HepG2 (cell line): ENCODE data around the gene LRRC73. TPM values are rescaled to one million over a fixed set of nuclear protein-coding genes. Genes with fewer than 3 reads are reported as not detected.

Experiments
- CTCF ChIP-seq: sonication (generic); formaldehyde crosslinking; IDR thresholded peaks from 2 replicates; pipeline ENCODE4 v1.5.0; 2020; ENCODE audit warnings: mild to moderate bottlenecking, missing genetic modification reagents, moderate library complexity
- DBP ChIP-seq: sonication (generic); formaldehyde crosslinking; IDR thresholded peaks from 2 replicates; pipeline ENCODE4 v1.4.0; 2020; ENCODE audit warnings: missing genetic modification reagents; ENCODE audit errors: not compliant biosample characterization
- ELF4 ChIP-seq: sonication (generic); formaldehyde crosslinking; IDR thresholded peaks from 2 replicates; pipeline ENCODE4 v1.5.0; 2020; ENCODE audit warnings: missing genetic modification reagents, mild to moderate bottlenecking, moderate library complexity, borderline replicate concordance
- ETV5 ChIP-seq: IDR thresholded peaks from 2 replicates; pipeline ENCODE4 v1.6.1; 2018; ENCODE audit warnings: missing biosample characterization, missing genetic modification reagents, inconsistent platforms, borderline replicate concordance
- FUBP1 ChIP-seq: sonication (generic); formaldehyde crosslinking; IDR thresholded peaks from 2 replicates; pipeline ENCODE4 v1.5.1; 2020; ENCODE audit warnings: missing genetic modification reagents, mild to moderate bottlenecking, borderline replicate concordance
- GFI1 ChIP-seq: sonication (generic); formaldehyde crosslinking; IDR thresholded peaks from 2 replicates; pipeline ENCODE4 v1.5.0; 2020; ENCODE audit warnings: missing genetic modification reagents, mild to moderate bottlenecking, borderline replicate concordance
- NFIB ChIP-seq: sonication (generic); formaldehyde crosslinking; IDR thresholded peaks from 2 replicates; pipeline ENCODE4 v1.9.0; 2021; ENCODE audit warnings: missing genetic modification reagents, mild to moderate bottlenecking, borderline replicate concordance
- PRMT3 ChIP-seq: sonication (generic); formaldehyde crosslinking; IDR thresholded peaks from 2 replicates; pipeline ENCODE4 v1.8.1; 2022; ENCODE audit warnings: low read depth, mild to moderate bottlenecking, moderate library complexity, missing genetic modification reagents, borderline replicate concordance
- RBM39 ChIP-seq: fragments of 200-400 bp; formaldehyde crosslinking; IDR thresholded peaks from one replicate; pipeline ENCODE4 v1.6.1; 2018; ENCODE audit warnings: antibody characterized with exemption, mild to moderate bottlenecking, low read depth, low read length; ENCODE audit not compliant: poor library complexity, severe bottlenecking
- SIN3A ChIP-seq: IDR thresholded peaks from 2 replicates; pipeline ENCODE4 v1.6.1; 2011; ENCODE audit warnings: low read depth, mild to moderate bottlenecking, control low read depth, low read length, borderline replicate concordance
- SIX4 ChIP-seq: sonication (generic); formaldehyde crosslinking; IDR thresholded peaks from 2 replicates; pipeline ENCODE4 v1.4.0; 2020; ENCODE audit warnings: missing genetic modification reagents
- TAF1 ChIP-seq: sonication (generic); formaldehyde crosslinking; IDR thresholded peaks from 2 replicates; pipeline ENCODE4 v1.4.0; 2020; ENCODE audit warnings: missing genetic modification reagents
- TEAD3 ChIP-seq: optimal IDR thresholded peaks from 2 replicates; pipeline ENCODE3; 2016; ENCODE audit warnings: borderline replicate concordance
- ZMAT3 ChIP-seq: sonication (generic); formaldehyde crosslinking; conservative IDR thresholded peaks from 2 replicates; pipeline ENCODE4 v1.7.0; 2021; ENCODE audit warnings: missing genetic modification reagents
- ZNF264 ChIP-seq: sonication (generic); formaldehyde crosslinking; IDR thresholded peaks from 2 replicates; pipeline ENCODE4 v1.4.0; 2020; ENCODE audit warnings: missing genetic modification reagents
- ZNF275 ChIP-seq: sonication (generic); formaldehyde crosslinking; IDR thresholded peaks from 2 replicates; pipeline ENCODE4 v1.8.0; 2022; ENCODE audit warnings: missing genetic modification reagents, mild to moderate bottlenecking, inconsistent platforms, borderline replicate concordance
- ZNF280D ChIP-seq: sonication (generic); formaldehyde crosslinking; IDR thresholded peaks from 2 replicates; pipeline ENCODE4 v1.5.1; 2020; ENCODE audit warnings: mild to moderate bottlenecking, missing genetic modification reagents
- ZNF567 ChIP-seq: sonication (generic); formaldehyde crosslinking; IDR thresholded peaks from 2 replicates; pipeline ENCODE4 v1.8.1; 2023; ENCODE audit warnings: mild to moderate bottlenecking, missing genetic modification reagents, borderline replicate concordance
- ZNF576 ChIP-seq: sonication (generic); formaldehyde crosslinking; IDR thresholded peaks from 2 replicates; pipeline ENCODE4 v1.4.0; 2020; ENCODE audit warnings: mild to moderate bottlenecking, missing genetic modification reagents
- ZNF782 ChIP-seq: sonication (generic); formaldehyde crosslinking; IDR thresholded peaks from 2 replicates; pipeline ENCODE4 v1.4.0; 2020; ENCODE audit warnings: missing genetic modification reagents, mild to moderate bottlenecking, borderline replicate concordance
- polyA plus RNA-seq, 8 experiments: library from polyadenylated mRNA; depleted of rRNA in 3 of 8; stranded (reverse) in 7 of 8; unstranded in 1 of 8; fragments of >200 nt; fragmentation: Illumina TruSeq in 4 of 8; extraction: Trizol in 4 of 8; gene quantifications; 2 replicates each; pipeline versions ENCODE4 v1.2.1 to v1.2.3, GENCODE V29; 2011 to 2016; ENCODE audit warnings: low read depth in 4 of 8, missing spikeins in 1 of 8, mixed read lengths in 1 of 8; ENCODE audit not compliant: insufficient read depth in 1 of 8
- total RNA-seq, 5 experiments: library from RNA; depleted of rRNA; stranded (reverse); fragments of >200 nt; fragmentation: Illumina TruSeq; extraction: Trizol; gene quantifications; 2 replicates each; pipeline ENCODE4 v1.2.3, GENCODE V29; 2016; ENCODE audit warnings: low read depth in 1 of 5

LRRC73 gene
- total and polyA plus RNA-seq, 2 of the 13 experiments (the other 11 are each of a cell fraction or from before 2014, with no cell fraction given), result 0.11 to 0.12 TPM

- no peak for TF ChIP-seq DBP (CRISPR knock-in tag)
- no peak for TF ChIP-seq NFIB (CRISPR knock-in tag)
- TF ChIP-seq SIN3A, result no peak
- TF ChIP-seq TEAD3 (CRISPR knock-in tag), result no peak
- 0 out of 2 replicates have a peak, but pooled peaks have one; percentile 2 for TF ChIP-seq ZNF275 (CRISPR knock-in tag)
- no peak for TF ChIP-seq ZNF264 (CRISPR knock-in tag)
- TF ChIP-seq ZNF567 (CRISPR knock-in tag), result 0 out of 2 replicates have a peak, but pooled peaks have one; percentile 16
- no peak for TF ChIP-seq TAF1 (CRISPR knock-in tag)
- TF ChIP-seq ZNF280D (CRISPR knock-in tag), result no peak
- TF ChIP-seq ZNF576 (CRISPR knock-in tag), result no peak
- TF ChIP-seq ZNF782 (CRISPR knock-in tag), result no peak
- peak; percentile 57 for TF ChIP-seq CTCF (CRISPR knock-in tag)
- TF ChIP-seq ETV5, result peak; percentile 26; the same call in 1 of the 2 replicates
- TF ChIP-seq GFI1 (CRISPR knock-in tag), result no peak
- no peak for TF ChIP-seq SIX4
- TF ChIP-seq PRMT3 (CRISPR knock-in tag), result no peak
- TF ChIP-seq FUBP1 (CRISPR knock-in tag), result 0 out of 2 replicates have a peak, but pooled peaks have one; percentile 57
- TF ChIP-seq RBM39, result no peak
- TF ChIP-seq ELF4 (CRISPR knock-in tag), result no peak
- no peak for TF ChIP-seq ZMAT3
These were observed 14.7 kb downstream of the LRRC73 start (continued) for GRCh38 chr6:43495409-43495941.
